Heart left ventricle (tissue), 13 donors: ENCODE data around the gene OR2AE1.

Source experiments
- POLR2A ChIP-seq, 2 donors: fragments of 450-650 bp; IDR thresholded peaks; one replicate each; pipeline ENCODE4 v1.6.1; 2017; ENCODE audit warnings: antibody characterized with exemption in 2 of 2, mild to moderate bottlenecking in 2 of 2, moderate library complexity in 2 of 2
- TF ChIP-seq, protein P1 (sequence below), 12 donors: fragments of 200-600 bp; sonication (generic) in 4 of 12; IDR thresholded peaks; one replicate each; pipeline versions ENCODE4 v1.5.0 to v1.8.0; 2018 to 2022; ENCODE audit warnings: antibody characterized with exemption in 12 of 12, mild to moderate bottlenecking in 5 of 12
- donor health status: ischemic (EF 13 %, LVEDD 7.1; RV severe dilation, severe dysfunction).
- donor health status: DM: no; HTN: yes; CAD: no.
- donor health status: DM: no; HTN: no; CAD: no.
- donor health status: ischemic (EF 25% LVEDD 6.9; RV normal size, moderate dysfunction).
- donor health status: ischemic (EF 25% LVEDD 5.7; RV mildly dilated, moderate dysfunction).
- donor health status: ischemic (EF 35%, LVEDD 5.7; RV mildly dilated, moderate dysfunction).
- donor health status: nonischemic (EF 11% LVEDD 7.7; RV severe dilation, severe dysfunction).
- donor health status: DM: yes; HTN: yes; CAD: no.
- donor health status: PGD.
- donor health status: ischemic (EF 29% LVEDD 5.4; RV normal size, mild dysfunction).
- donor health status: nonischemic (EF 23%, LVEDD 6.1; RV moderate dilation, normal function).

DNA sequence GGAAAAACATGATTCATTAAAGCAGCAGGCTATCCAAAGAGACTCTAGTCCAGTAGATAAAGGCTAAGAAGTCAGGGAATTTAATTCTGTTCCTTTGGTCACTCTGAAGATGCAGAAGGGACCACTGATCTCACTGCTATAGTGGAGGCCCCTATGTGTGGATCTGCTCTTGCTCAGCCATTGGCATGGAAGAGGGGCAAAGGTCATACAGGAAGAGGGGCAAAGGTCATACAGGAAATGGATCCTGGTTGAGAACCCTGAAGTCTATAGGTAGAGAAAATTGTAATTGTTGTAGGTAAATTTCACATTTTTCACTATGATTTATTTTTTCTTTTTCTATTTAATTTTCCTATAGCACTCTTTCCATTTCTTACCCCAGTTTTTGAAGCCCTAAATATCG lies 21.6 kb downstream of the OR2AE1 start:
- TF ChIP-seq POLR2A (IDR thresholded peaks at IDR 0.05) = no peak
- TF ChIP-seq, protein P1, sequence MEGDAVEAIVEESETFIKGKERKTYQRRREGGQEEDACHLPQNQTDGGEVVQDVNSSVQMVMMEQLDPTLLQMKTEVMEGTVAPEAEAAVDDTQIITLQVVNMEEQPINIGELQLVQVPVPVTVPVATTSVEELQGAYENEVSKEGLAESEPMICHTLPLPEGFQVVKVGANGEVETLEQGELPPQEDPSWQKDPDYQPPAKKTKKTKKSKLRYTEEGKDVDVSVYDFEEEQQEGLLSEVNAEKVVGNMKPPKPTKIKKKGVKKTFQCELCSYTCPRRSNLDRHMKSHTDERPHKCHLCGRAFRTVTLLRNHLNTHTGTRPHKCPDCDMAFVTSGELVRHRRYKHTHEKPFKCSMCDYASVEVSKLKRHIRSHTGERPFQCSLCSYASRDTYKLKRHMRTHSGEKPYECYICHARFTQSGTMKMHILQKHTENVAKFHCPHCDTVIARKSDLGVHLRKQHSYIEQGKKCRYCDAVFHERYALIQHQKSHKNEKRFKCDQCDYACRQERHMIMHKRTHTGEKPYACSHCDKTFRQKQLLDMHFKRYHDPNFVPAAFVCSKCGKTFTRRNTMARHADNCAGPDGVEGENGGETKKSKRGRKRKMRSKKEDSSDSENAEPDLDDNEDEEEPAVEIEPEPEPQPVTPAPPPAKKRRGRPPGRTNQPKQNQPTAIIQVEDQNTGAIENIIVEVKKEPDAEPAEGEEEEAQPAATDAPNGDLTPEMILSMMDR (IDR thresholded peaks at IDR 0.05) = no peak
